Type B pancreatic cell (in vitro differentiated cells): ENCODE data around the gene INMT. TPM values are rescaled to one million over a fixed set of nuclear protein-coding genes. Genes with fewer than 3 reads are reported as not detected.

Experiments
- DNase-seq: peaks from one replicate; pipeline ENCODE4 v3.0.0; 2021; ENCODE audit warnings: mixed read lengths; ENCODE audit not compliant: unreplicated experiment; ENCODE audit errors: extremely low spot score
- H3K27ac Mint-ChIP-seq: 2 replicates; pipeline ENCODE4 v1.8.0; 2021; ENCODE audit warnings: mild to moderate bottlenecking, mixed read lengths
- H3K27me3 Mint-ChIP-seq: 2 replicates; pipeline ENCODE4 v1.8.0; 2021; ENCODE audit warnings: mixed read lengths
- H3K36me3 Mint-ChIP-seq: 2 replicates; pipeline ENCODE4 v1.8.0; 2021; ENCODE audit warnings: mixed read lengths
- H3K4me1 Mint-ChIP-seq: one replicate; pipeline ENCODE4 v1.8.0; 2021; ENCODE audit warnings: mixed read lengths; ENCODE audit not compliant: unreplicated experiment
- H3K4me3 Mint-ChIP-seq: 2 replicates; pipeline ENCODE4 v1.8.0; 2021; ENCODE audit warnings: mild to moderate bottlenecking, mixed read lengths
- H3K9me3 Mint-ChIP-seq: 2 replicates; pipeline ENCODE4 v1.8.0; 2021; ENCODE audit warnings: mixed read lengths
- total RNA-seq: library from RNA; stranded (reverse); gene quantifications from 2 replicates; pipeline ENCODE4 v1.2.1, GENCODE V29; 2021; ENCODE audit warnings: low replicate concordance
- TF ChIP-seq, protein P1 (sequence below): fragments of 200-600 bp; sonication (generic); conservative IDR thresholded peaks from 2 replicates; pipeline ENCODE4 v1.5.0; 2021; ENCODE audit warnings: antibody characterized with exemption, mild to moderate bottlenecking

INMT gene
- total RNA-seq, 1 donor from 2014 or later: not detected

DNA sequence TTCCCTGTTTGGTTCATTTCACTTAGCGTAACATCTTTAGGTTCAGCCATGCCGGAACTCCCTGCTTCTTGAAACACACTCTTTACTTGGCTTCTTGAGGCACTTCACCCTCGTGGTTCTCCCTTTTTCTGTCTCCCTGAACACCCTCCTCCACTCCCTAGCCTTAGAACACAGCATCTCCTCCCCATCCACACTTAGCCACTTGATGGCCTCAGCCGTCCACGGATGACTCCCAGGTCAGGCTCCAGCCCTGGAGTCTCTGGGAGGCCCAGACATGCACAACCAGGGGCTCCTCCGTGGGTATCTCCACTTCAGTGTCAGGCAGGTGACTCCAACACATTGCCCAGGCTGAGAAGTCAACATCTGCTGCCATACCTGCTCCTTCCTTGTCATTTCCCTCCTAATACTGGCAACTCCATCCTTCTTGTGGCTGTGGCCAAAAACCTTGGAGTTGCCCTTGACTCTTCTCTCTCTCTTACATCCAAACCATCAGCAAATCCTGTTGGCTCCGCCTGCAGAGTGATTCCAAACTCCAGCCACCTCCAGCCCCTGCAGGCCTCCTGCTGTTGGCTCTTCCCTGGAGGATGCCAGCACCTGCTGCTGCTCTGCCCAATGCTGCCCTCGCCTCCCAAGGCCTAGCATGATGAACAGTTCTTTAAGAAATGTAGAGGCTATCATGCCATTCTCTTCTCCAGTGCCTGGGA is 8.4 kb upstream of the INMT start:
- H3K4me3 Mint-ChIP-seq: no peak overlapping the region
- DNase-seq: no peak
- peaks cover 15% of the 10 kb centered on the region for H3K27me3 Mint-ChIP-seq
- TF ChIP-seq, protein P1, sequence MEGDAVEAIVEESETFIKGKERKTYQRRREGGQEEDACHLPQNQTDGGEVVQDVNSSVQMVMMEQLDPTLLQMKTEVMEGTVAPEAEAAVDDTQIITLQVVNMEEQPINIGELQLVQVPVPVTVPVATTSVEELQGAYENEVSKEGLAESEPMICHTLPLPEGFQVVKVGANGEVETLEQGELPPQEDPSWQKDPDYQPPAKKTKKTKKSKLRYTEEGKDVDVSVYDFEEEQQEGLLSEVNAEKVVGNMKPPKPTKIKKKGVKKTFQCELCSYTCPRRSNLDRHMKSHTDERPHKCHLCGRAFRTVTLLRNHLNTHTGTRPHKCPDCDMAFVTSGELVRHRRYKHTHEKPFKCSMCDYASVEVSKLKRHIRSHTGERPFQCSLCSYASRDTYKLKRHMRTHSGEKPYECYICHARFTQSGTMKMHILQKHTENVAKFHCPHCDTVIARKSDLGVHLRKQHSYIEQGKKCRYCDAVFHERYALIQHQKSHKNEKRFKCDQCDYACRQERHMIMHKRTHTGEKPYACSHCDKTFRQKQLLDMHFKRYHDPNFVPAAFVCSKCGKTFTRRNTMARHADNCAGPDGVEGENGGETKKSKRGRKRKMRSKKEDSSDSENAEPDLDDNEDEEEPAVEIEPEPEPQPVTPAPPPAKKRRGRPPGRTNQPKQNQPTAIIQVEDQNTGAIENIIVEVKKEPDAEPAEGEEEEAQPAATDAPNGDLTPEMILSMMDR: no peak
- peak overlapping the region; percentile 49 for H3K27ac Mint-ChIP-seq
- H3K36me3 Mint-ChIP-seq: no peaks in the 10 kb centered on the region
- H3K9me3 Mint-ChIP-seq: no peaks in the 10 kb centered on the region
- peaks cover 6% of the 10 kb centered on the region for H3K4me1 Mint-ChIP-seq

DNA sequence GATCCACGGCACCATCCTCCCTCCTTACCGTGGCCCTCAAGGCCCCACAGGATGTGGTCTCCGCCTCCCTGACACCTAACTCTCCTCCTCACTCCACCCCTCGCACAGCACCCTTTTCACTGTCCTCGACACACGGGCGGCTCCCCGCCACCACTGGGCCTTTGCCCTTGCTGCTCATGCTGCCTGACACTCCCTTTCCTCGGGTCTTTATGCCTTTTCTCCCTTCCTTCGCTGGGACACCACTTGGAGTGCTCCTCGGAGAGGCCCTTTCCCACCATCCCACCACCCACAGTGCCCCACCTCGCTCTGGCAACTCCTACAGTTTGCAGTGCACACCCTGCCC is 7.9 kb upstream of the INMT start:
- no peaks in the 10 kb centered on the region for H3K9me3 Mint-ChIP-seq
- no peak overlapping the region for H3K4me3 Mint-ChIP-seq
- H3K36me3 Mint-ChIP-seq: no peaks in the 10 kb centered on the region
- TF ChIP-seq, protein P1: no peak
- peaks cover 12% of the 10 kb centered on the region for H3K27me3 Mint-ChIP-seq
- no peak for DNase-seq
- H3K27ac Mint-ChIP-seq: no peak overlapping the region
- H3K4me1 Mint-ChIP-seq: peaks cover 6% of the 10 kb centered on the region

DNA sequence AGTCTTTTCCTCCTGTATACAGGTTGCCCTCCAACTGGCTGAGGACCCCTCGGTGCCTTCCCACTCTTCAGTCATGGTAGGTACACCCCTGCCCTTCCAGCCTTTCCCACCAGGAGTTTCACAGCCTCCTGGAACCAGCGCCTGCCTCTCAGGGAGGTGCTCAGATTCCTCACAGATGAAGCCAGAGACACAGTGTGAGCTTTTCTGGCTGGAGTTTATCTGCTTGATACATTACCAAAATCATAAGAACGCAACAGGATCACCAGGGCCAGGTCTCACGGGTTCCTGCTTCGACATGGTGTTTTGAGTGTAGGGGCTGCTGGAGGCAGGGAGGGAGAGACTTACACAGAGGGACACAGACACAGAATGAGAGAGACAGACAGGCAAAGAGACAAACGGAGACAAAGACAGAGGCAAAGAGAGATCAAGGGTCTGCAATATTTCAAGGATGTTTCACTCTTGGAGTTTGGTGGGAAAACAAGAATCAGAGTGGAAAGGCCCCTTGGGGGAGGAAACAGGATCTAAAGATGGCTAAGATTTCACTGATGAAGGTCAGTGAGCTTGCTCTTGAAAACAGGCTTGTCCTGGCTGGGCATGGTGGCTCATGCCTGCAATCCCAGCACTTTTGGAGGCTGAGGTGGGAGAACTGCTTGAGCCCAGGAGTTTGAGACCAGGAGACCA is 6.5 kb upstream of the INMT start:
- H3K9me3 Mint-ChIP-seq: peaks cover 1% of the 10 kb centered on the region
- no peak overlapping the region for H3K4me3 Mint-ChIP-seq
- no peak for DNase-seq
- peaks cover 12% of the 10 kb centered on the region for H3K27me3 Mint-ChIP-seq
- no peaks in the 10 kb centered on the region for H3K36me3 Mint-ChIP-seq
- no peak overlapping the region for H3K27ac Mint-ChIP-seq
- H3K4me1 Mint-ChIP-seq: peaks cover 6% of the 10 kb centered on the region
- TF ChIP-seq, protein P1: no peak

DNA sequence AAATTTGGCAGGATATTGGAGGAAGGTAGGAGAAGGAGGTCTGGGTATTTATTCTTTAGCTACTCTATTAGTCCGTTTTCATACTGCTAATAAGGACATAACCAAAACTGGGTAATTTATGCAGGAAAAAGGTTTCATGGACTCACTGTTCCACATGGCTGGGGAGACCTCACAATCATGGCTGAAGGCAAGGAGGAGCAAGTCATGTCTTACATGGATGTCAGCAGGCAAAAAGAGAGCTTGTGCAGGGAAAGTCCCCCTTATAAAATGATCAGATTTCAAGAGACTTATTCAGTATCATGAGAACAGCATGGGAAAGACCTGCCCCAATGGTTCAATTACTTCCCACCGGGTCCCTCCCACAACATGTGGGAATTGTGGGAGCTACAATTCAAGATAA is 1.9 kb upstream of the INMT start:
- TF ChIP-seq, protein P1: no peak
- no peak overlapping the region for H3K27ac Mint-ChIP-seq
- H3K4me3 Mint-ChIP-seq: no peak overlapping the region
- DNase-seq: no peak
- peaks cover 5% of the 10 kb centered on the region for H3K9me3 Mint-ChIP-seq
- H3K4me1 Mint-ChIP-seq: peaks cover 13% of the 10 kb centered on the region
- no peaks in the 10 kb centered on the region for H3K36me3 Mint-ChIP-seq
- H3K27me3 Mint-ChIP-seq: no peaks in the 10 kb centered on the region

DNA sequence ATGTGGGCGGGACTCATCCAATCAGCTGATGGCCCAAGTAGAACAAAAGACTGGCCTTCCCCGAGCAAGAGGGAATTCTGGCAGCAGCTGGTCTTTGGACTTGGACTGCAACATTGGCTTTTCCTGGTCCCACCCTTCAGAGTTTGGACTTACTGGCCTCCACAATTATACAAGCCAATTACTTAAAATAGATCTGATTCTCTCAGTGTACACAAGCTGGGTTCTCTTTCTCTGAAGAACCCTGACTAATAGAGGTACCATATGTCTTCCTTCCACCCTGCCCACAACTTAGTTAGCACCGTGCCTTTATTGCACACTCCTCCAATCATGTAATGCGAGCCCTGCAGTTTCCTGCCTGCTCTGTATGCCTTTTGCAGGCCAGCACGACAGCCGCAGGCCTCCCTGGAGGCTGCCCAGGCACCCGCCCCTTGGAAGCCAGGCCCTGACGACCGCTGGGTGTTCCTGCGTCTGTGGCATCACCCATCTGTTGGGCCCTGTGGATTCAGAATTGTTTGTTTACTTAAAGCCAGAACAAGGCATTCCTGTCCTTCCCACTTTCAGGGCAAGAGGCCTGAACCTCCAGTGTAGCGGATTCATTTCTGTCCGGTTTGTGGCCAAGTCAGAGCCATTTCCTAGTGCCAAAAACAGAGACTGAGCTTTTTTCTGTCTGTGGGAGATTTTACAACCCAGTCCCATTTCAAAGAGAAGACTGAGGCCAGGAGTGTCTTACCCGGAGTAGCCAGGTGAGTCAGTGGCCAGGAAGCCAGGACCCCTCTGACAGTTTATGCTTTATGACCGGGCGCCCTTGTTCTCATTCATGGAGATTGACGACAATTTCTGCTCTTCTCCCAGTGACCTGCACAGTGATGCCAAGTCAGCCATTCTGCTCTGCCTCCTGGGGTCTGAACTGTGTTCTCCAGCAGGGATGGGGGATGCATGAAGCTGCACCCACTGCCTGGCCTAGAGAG is 968 bp upstream of the INMT start:
- TF ChIP-seq, protein P1: no peak
- H3K4me1 Mint-ChIP-seq: peaks cover 7% of the 10 kb centered on the region
- H3K27ac Mint-ChIP-seq: no peak overlapping the region
- DNase-seq: no peak
- H3K27me3 Mint-ChIP-seq: no peaks in the 10 kb centered on the region
- no peak overlapping the region for H3K4me3 Mint-ChIP-seq
- peaks cover 5% of the 10 kb centered on the region for H3K9me3 Mint-ChIP-seq
- H3K36me3 Mint-ChIP-seq: no peaks in the 10 kb centered on the region
